Right kidney (tissue), 9 donors: Measurements from ENCODE around the gene CDH2.

Source experiments
- DNase-seq: peaks from one replicate; pipeline ENCODE4 v3.0.0-alpha.2; 2016
- long read RNA-seq, 8 donors: transcript quantifications; one replicate each; lab custom pipeline, GENCODE V29; 2026

The CDH2 gene
- long read RNA-seq, donor 1, full-length matches to known transcripts: 5 of 5 reads
- long read RNA-seq, donor 1, partial matches to known transcripts: 0 of 5 reads
- long read RNA-seq, donor 1, other reads (novel, unspliced or antisense): 0 of 5 reads
- long read RNA-seq, donor 2, full-length matches to known transcripts: 5 of 10 reads
- long read RNA-seq, donor 2, partial matches to known transcripts: 5 of 10 reads
- long read RNA-seq, donor 2, other reads (novel, unspliced or antisense): 0 of 10 reads
- long read RNA-seq, donor 3, full-length matches to known transcripts: 7 of 7 reads
- long read RNA-seq, donor 3, partial matches to known transcripts: 0 of 7 reads
- long read RNA-seq, donor 3, other reads (novel, unspliced or antisense): 0 of 7 reads
- long read RNA-seq, donor 4, full-length matches to known transcripts: 7 of 12 reads
- long read RNA-seq, donor 4, partial matches to known transcripts: 5 of 12 reads
- long read RNA-seq, donor 4, other reads (novel, unspliced or antisense): 0 of 12 reads
- long read RNA-seq, donor 5, full-length matches to known transcripts: 12 of 12 reads
- long read RNA-seq, donor 5, partial matches to known transcripts: 0 of 12 reads
- long read RNA-seq, donor 5, other reads (novel, unspliced or antisense): 0 of 12 reads
- long read RNA-seq, donor 6, full-length matches to known transcripts: 3 of 13 reads
- long read RNA-seq, donor 6, partial matches to known transcripts: 10 of 13 reads
- long read RNA-seq, donor 6, other reads (novel, unspliced or antisense): 0 of 13 reads
- long read RNA-seq, donor 7: 0 reads
- long read RNA-seq, donor 8, full-length matches to known transcripts: 8 of 13 reads
- long read RNA-seq, donor 8, partial matches to known transcripts: 5 of 13 reads
- long read RNA-seq, donor 8, other reads (novel, unspliced or antisense): 0 of 13 reads

DNA sequence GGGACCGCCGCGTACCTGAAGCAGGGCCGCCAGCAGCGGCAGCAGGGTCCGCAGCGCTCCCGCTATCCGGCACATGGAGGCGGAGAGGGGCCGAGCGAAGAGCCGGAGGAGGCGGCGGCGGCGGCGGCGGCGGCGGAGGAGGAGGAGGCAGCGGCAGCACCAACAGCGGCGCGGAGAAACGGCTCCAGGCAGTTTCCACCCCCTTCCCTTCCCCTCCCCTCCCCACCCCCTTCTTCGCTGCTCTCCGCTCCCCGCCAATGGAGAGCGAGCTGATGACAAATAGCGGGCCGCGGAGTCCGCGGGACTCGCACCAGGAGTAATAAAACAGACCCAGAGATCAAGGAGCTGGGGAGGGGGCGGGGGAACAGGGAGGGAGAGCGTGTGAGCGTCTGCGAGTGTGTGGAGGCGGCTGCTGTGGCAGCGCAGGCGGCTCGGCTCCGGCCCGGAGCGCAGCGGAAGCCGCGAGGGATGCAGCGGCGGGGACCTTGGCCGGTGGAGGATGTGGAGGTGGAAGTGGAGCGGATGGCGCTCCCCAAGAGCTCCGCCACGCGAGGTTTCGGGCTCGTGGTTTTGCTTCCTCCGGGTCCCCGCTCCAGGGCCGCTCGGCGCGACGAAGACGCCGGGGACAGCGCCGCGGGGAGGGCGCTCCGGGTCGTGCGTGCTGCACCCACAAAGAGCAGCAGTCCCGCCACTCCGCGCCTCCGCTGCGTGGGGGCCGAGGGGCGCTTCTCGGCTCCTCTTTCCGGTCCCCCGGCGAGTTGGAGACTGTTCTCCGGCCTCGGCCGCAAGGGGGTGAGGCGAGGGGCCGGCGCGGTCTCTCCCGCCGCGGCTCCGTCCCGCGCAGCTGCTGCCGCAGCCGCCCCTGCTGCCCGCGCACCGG, at the start of gene CDH2:
Gene CDH2, minus strand, starts transcription at position 183 of the 880 bp plus-strand sequence. Its CDS starts 108 bp downstream, at position 75.
- DNase-seq: peak; percentile 96

DNA sequence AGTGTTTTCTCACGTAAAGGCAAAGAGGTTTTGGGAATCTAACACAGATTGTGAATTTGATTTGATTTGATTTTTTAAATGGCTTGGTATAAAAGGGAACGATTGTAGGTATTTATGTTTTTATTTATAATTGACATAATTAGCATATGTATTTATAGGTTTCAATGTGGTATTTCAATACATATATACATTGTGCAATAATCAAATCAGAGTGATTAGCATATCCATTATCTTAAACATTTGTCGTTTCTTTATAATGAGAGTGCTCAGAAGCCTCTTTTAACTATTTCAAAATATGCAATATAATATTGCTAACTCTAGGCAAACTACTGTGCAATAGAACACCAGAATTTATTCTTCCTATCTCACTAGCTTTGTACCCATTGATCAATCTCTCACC, 35.1 kb upstream of the CDH2 start:
- DNase-seq: no peak

DNA sequence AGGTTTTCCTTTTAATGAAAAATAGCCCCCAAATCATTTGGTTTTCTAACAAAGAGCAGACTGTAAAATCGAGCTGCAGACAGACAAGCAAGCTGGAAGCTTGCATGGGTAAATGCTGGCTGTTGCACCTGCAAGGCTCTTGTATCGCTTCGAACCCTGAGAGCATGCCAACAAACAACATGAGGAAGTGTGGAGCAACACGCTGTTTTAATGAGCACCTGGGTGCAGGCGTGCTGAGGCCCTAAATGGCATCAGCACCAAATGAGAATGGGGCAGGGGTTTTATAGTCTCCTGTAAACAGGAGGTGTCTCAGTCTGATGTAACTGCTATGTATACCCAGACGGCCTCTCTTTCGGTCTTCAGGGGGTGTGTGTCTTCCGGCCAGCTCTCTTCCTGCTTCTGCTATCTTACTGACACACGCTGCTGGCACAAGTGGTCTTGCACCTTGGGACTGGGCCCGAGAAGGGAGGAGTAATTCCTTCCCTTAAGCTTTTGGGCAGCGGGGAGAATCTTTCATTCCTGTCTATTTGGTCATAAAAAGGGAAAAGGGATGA, 31.9 kb upstream of the CDH2 start:
- no peak for DNase-seq

DNA sequence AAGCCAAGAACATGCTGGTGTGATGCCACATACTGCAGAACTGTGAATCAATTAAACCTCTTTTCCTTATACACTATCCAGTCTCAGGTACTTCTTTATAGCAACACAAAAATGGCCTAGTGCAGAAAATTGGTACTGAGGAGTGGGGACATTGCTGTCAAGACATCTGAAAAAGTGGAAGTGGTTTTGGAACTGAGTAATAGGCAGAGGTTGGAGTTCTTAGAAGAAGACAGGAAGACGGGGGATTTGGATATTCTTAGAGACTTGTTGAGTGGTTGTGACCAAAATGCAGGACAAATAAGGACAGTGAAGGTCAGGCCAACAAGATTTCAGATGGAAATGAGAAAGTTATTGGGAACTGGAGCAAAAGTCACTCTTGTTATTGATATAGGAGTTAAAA, 31.3 kb upstream of the CDH2 start:
- no peak for DNase-seq

DNA sequence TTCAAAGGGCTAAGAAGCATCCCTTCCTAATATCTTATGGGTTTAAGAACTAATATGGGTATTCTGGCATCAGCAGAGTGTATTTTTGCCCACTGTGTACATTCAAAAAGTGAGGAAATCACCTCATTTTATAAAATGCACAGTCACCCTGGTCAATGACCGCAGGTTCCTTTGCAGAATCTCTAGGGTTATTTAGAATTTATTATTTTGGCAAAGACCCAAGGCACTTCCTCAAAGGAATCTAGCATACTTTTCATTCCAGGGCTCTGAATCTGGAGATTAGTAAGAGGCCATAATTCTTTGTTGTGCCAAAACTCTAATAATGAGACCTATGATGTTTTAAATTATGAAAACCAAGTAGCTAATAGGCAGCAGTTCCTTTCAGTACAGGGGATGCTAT, 27.2 kb upstream of the CDH2 start:
- no peak for DNase-seq

DNA sequence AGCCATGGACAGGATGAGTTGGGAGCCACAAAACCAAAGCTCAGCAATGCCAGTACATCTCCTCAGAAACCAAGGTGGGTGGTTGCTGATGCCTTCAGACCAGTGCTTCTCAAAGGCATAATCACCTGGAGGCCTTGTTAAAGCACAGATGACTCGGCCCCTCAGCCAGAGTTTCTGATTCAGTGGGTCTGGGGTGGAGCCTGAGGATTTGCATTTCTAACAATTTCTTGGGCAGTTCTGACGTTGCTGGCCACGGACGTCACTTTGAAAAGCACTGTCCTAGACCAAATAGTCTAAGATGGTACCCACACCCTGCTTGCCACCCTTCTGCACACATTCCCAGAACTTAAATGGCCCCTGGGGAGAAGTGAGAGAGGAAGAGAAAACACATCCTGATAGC, 24.1 kb upstream of the CDH2 start:
- no peak for DNase-seq

DNA sequence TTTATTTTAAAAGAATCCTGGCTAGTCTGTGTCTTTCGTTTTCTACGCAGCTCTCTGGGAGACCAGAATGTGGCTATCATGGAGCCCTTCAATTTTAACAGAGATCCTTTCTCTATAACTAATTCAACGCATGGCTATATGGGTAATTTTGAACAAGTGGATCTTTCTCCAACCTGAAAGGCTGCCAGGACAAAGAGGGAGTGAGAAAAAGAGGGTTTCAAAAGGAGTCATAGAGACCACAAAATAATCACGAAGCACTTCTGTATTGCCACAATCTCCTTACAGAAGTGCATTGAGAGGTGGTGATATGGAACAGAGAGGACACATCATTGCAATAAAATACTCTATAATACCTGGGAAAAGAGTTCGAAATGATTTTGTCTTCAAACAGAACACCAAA, 21.7 kb upstream of the CDH2 start:
- DNase-seq: no peak

DNA sequence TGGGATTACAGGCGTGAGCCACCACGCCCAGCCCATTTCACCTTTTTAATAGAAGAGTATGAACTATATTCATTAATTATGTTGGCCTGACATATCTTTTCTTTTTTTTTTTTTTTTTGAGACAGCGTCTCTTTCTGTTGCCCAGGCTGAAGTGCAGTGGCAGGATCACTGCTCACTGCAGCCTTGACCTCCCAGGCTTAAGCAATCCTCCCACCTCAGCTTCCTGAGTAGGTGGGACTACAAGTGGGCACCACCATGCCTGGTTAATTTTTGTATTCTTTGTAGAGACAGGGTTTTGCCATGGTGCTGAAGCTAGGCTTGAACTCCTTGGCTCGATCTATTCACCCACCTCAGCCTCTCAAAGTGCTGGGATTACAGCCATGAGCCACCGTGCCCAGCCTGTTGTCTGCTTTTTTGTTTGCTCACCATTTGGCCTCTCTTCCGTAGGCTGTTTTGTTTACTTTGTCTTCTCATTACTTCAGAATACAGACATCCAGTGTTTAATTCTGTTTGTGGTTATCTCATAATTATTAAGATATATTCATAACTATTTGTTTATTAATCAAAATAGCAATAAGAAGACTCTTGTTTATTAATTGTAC, 16.3 kb upstream of the CDH2 start:
- DNase-seq: no peak

DNA sequence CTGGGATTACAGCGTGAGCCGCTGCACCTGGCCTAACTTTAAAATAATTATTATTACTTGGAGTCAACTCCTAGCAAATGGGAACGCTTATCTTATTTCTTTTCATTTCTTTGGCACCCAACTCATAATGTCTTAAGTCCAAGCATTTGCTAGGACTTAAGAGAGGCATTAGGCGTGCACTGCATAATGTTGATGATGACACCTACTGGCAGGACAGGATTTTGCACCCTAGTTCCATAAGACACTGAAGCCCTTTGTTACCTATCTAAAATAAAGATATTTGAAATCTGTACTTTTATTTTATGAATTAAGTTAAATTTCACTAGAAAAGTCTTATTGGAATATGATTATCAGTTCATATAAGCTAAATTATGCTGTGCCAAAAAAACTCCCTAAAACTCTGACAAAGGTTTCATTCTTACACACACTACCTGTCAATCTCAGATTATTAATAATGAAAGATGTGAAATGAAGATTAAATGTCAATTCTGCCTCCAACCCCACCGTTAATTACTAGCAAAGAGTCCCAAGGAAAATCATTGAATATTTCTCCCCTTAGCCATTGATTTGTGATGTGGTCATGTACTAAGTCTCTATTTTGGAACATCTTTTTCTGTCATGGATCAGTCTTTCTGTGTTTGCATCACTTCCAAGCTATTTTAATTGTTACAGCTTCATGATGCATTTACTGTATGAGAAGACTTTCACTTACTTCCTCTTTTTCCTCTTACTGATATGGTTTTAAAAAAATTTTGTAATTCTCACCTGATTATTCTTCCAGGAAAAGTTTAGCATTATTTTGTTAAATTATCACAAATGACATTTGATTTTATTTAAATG, 12.7 kb upstream of the CDH2 start:
- DNase-seq: no peak

DNA sequence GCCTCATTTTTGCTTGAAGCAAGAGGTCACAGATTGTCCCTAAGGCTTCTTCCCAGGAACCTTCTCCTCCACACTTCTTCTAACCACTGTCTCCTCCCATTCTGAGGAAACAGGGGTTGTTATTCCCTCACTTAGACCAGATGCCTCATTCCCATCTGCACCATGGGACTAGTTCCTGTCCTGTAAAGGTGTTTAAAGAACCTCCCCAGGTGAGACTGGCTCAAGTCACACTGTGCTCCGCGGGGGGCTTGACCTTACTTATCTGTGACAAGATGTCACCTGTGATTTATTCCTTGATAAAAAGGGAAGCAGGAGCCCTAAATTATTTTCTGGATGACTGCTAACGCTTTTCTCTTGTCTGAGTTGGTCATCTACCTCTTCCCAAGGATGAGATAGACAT, 8.2 kb upstream of the CDH2 start:
- no peak for DNase-seq

DNA sequence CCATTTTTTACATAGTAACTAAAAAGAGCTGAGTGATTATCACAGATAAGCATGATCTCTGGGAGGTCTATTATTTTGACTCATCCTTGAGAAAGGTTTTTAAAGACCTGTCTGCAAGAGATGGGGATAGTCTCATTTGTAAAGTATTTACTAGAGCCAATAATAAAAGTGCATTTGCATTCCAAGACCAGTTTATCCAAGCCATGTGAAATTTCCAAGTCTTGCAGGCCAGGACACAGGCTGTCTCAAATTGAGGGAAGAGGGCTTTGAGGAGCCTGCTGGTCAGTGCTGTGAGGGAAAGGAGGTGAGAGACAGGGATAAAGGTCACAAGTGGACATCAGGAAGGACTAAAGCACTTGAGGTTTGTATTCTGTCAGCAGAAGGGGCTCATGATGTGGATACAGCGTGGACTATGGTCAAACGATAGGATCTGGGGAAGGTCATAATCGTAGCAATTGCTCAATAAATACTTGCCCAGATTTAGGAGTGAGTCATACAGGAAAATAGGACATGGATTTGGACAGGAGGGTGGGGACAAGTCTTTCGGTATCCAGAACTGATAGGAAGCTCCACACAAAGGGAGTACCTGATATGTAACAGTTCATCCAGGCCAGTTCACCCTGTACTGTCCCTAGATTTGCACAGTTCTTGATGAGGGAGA, 6.6 kb upstream of the CDH2 start:
- DNase-seq: no peak

DNA sequence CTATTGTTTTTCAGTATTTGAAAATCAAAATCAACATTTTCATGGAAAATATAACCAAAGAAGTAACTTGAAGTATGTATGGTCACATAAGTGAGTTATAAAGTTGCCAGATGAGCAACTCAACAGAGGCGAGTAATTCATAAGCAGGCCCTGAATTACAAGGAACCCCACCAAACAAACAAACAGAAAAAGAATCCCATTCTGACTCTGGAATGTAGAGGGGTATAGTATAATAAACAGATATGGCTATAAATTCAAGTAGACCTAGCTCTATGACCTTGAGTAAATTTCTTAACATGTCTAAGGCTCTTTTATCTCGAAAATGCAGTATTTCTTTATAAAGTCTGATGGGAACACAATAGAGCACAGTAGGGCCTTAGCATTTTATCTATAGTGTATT, 4.7 kb upstream of the CDH2 start:
- no peak for DNase-seq

DNA sequence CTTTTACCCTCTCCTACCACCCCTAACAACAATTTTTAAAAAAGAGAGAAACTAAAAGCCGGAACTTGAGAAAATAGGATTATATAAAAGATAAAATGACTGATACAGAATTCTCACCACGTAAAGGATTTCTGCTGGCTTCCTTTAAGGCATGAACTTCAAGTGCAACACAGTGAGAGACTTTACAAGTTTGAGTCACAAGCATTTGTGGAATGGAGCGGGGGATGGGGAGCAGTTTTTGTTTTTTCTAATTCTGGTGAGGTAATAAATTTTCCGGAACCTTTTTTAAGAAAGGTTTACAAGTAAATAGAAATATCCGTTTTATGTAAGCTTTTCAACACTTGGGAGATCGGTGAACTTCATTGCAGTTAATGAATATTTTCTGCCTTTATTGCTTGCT, 1.8 kb upstream of the CDH2 start:
- no peak for DNase-seq

DNA sequence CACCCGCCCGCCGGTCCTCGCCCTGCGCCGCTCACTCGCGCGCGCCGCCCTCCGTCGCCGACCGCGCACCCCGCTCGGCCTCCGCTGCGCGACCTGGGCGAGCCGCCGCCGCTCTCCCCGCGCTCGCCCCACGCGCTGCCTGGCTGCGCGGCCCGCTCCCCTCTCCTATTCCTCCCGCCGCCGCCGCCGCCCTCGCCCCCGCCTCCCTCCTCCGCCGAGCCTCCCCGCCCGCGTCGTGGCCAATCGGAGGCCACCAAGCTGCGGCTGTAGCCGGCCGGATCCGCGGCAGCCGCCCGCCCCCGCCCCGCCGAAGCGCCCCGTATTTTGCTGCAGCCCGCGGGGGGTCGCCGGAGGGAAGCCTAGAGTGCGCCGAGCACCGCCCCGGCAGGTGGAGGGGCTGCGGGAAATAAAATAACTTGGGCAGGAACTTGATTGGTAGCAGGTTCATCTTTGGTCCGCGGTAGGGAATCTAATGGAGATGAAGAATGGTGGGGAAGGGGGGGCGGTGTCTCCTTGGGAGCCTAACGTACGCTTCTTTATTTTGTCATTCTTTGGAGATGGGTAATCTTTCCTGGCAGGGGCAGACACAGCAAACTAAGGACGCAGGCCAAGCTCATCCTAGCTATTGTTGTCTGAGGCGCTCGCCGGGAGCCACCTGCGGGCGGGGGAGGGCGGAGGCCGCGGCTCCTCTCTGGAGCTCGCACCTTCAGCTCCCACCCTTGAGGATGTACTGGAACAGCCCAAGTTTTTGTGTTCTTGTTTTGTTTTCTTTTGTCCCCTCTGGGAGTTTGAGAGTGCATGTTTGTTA, 1.1 kb upstream of the CDH2 start:
- peak; percentile 83 for DNase-seq

DNA sequence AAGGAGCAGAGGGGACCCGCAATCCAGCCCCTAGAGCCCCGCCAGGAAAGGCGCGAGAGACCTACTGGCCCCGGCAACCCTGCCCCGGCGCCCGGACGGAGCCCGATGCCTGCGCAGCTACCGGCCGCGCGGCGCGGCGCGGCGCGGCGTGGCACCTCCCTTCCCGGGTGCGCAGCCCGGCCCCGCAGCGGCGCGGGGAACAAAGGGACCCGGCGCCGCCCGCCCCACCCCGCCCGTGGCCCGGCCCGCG, 307 bp downstream of the CDH2 start:
- no peak for DNase-seq

DNA sequence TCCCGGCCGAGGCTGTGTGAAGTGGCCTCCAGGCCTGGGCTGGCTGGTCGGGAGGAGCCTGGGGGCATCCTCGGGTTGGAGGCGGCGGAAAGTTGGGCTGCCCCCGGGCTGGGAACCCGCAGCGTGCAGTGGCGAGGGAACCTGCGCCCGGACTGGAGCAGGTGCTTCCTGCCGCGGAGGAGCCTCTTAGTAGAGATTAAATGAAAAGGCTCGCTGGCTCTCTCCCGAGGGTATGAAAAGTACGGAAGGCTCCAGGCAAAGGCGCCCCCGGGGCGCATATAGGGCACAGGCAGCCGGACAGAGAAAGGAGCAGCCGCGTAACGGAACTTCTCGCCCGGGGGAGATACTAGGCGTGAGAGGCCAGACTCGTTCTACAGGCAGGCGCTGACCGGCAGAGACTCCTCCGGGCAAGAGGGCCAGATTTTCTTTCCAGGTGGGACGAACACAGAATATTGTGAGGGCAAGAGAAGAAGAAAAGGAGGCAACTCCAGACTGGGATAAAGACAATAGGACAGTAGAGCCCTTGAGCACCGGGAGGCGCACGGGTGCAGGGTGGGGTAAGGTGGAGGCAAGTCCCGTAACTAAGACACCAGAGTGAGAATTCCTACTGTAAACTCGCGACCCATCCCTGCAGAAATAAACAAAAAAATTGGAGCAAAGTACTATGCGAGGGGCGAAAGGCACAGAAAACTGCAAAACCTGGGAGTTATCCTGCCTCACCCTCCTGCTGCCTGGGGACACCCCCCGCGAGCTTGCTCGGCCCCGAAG, 816 bp downstream of the CDH2 start:
- peak; percentile 83 for DNase-seq

DNA sequence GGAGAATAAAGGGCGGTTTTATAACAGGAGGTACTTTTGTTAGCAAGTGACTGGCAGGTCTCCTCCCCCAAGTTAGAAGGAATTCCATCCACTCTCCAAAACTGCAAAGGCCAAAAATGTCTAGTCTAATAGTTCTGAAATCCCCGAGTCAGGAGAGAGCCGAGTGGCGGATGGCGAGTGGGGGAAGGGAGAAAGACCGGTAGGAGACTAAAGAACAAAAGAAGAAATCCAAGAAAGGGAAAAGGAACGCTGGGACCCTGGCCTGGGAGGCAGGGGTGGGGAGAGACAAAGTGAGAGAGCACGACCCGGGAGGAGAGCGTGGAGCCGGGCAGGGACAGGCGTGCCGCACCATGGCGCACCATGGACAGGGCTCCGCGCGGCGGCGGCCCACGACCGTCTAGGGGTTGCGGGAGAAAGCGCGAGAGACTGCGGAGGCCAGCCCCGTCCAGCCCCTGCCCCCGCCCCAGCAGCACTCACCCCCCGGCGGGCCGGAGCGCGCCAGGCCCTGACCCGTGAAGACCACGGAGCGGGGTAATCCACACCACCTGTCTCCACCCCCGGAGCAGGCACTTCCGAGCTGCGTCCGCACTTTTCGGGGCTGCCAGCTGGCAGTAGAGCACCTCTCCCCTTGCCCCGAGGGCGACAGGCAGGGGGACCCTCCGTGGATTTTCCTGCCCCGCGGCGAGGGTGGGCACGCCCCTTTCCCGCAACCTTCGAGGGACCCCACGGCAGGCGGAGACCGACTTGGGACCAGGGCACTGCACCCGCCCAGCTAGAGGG, 1.6 kb downstream of the CDH2 start:
- peak; percentile 77 for DNase-seq
